Activated gamma-delta T cell (primary cell): ENCODE measurements around the gene MYH16.
"Not testable (repeated sequence)": the region's sequence is repeated elsewhere in the genome, so short reads cannot be mapped to it uniquely, and the experiment has no call there.

Source experiments
- DNase-seq: peaks from one replicate; lab custom pipeline; 2025; lab: John Stamatoyannopoulos, UW

The MYH16 gene

DNA sequence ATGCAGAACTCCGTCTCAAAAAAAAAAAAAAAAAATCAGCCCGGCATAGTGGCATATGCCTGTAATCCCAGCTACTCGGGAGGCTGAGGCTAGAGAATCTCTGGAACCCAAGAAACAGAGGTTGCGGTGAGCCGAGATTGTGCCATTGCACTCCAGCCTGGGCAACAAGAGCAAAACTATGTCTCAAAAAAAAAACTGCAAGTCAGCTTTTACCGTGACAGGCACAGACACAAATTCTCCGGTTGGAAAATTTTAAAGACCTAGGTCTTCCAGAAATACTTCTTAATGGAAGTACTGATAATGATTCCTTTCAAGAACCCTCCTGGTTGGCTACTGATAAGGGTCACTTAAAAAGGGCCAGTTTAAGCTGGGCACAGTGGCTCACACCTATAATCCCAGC is 82.5 kb downstream of the MYH16 start:
- DNase-seq = no peak

- no peak for DNase-seq
Observed at GRCh38 chr7:99357701-99358490, 85.3 kb downstream of the MYH16 start.

GRCh38 chr7:99358521-99358920 is 85.9 kb downstream of the MYH16 start:
- DNase-seq = not testable (repeated sequence)

GRCh38 chr7:99359465-99360154 is 87.0 kb downstream of the MYH16 start:
- no peak for DNase-seq
